Left ventricle myocardium inferior (tissue), 1 donor: ENCODE results near the gene GIMAP1. TPM values are rescaled to one million over a fixed set of nuclear protein-coding genes. Genes with fewer than 3 reads are reported as not detected.

ENCODE experiments used
- DNase-seq: peaks from one replicate; pipeline ENCODE4 v3.0.0-alpha.2; 2020
- H3K27ac ChIP-seq: fragments of 200-600 bp; replicated peaks from 2 replicates; pipeline ENCODE4 v1.8.0; 2021
- H3K27me3 ChIP-seq: fragments of 200-600 bp; 2 replicates; pipeline ENCODE4 v1.8.0; 2021; ENCODE audit warnings: low read depth
- H3K36me3 ChIP-seq: fragments of 200-600 bp; 2 replicates; pipeline ENCODE4 v1.8.0; 2021
- H3K4me1 ChIP-seq: fragments of 200-600 bp; 2 replicates; pipeline ENCODE4 v1.8.0; 2021
- H3K4me3 ChIP-seq: fragments of 200-600 bp; 2 replicates; pipeline ENCODE4 v1.8.0; 2021; ENCODE audit warnings: mild to moderate bottlenecking, moderate library complexity
- H3K9me3 ChIP-seq: fragments of 200-600 bp; replicated peaks from 2 replicates; pipeline ENCODE4 v1.8.0; 2021
- intact Hi-C: fragments of 100-400 bp; cut with micrococcal nuclease; formaldehyde crosslinking; loops from one replicate; pipeline ENCODE4 v1.11.0; 2022
- total RNA-seq: library from RNA; stranded (reverse); fragmentation: NEBNext Ultra II Directional; extraction: Animal tissue kit (Norgen Biotek cat#: 25700); gene quantifications from one replicate; pipeline ENCODE4 v1.2.1, GENCODE V29; 2021
- TF ChIP-seq, protein P1 (sequence below): fragments of 200-600 bp; IDR thresholded peaks from 2 replicates; pipeline ENCODE4 v1.8.0; 2021; ENCODE audit warnings: antibody characterized with exemption, mild to moderate bottlenecking, borderline replicate concordance
- donor health status: DM: no; HTN: yes; CAD: no; lungs with severe emphysema.

Gene GIMAP1
- total RNA-seq, 1 donor from 2014 or later = 5.9 TPM

DNA sequence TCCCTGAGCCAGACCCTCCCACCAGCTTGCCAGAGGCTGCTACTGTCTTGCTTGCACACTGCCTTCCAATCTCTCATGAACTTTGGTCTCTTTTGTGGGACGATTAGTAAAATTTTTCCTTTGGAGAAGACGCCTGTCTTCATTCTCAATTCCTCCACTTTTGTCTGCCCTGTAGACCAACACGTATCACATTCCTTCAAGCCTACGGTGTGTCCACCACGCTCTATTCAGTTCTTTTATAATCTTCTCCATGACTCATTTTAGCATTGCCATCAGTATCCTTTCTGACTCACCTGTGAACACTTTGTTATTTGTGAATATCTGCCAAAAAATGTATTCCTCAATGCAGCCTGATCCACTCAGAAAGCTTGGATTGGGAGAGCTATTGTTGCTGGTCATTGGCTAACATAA, 22.2 kb downstream of the GIMAP1 start:
- Histone ChIP-seq H3K36me3 (peaks cover 28% of the 10 kb centered on the region), H3K4me1 (peaks cover 54% of the 10 kb centered on the region), H3K4me3 (peak overlapping the region; percentile 70), H3K27me3 (no peaks in the 10 kb centered on the region), H3K27ac (peak overlapping the region; percentile 85), H3K9me3 (no peaks in the 10 kb centered on the region)
- DNase-seq = no peak
- TF ChIP-seq, protein P1, sequence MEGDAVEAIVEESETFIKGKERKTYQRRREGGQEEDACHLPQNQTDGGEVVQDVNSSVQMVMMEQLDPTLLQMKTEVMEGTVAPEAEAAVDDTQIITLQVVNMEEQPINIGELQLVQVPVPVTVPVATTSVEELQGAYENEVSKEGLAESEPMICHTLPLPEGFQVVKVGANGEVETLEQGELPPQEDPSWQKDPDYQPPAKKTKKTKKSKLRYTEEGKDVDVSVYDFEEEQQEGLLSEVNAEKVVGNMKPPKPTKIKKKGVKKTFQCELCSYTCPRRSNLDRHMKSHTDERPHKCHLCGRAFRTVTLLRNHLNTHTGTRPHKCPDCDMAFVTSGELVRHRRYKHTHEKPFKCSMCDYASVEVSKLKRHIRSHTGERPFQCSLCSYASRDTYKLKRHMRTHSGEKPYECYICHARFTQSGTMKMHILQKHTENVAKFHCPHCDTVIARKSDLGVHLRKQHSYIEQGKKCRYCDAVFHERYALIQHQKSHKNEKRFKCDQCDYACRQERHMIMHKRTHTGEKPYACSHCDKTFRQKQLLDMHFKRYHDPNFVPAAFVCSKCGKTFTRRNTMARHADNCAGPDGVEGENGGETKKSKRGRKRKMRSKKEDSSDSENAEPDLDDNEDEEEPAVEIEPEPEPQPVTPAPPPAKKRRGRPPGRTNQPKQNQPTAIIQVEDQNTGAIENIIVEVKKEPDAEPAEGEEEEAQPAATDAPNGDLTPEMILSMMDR = no peak
- intact Hi-C loops = no loop called here

DNA sequence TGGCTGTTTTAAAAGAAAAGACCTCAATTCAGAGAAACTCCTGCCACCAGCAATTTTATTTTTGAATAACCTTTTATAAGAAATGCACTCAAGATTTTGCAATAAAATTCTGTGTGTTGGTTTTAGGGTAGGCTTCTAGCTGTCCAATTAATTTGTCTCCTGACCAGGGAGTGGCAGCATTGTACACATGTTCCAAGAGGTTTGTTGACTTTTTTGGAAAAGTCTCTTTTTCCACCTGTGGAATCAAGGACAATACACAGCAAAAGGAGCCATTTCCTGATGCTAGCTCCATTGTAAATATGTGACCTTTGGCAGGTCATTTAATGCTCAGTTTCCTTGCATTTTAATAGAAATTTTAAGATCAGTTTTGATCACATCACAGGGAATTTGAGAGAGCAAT, 22.6 kb downstream of the GIMAP1 start:
- Histone ChIP-seq H3K4me1 (peaks cover 59% of the 10 kb centered on the region), H3K36me3 (peaks cover 28% of the 10 kb centered on the region), H3K27ac (peak overlapping the region; percentile 85), H3K9me3 (no peaks in the 10 kb centered on the region), H3K27me3 (no peaks in the 10 kb centered on the region), H3K4me3 (peak overlapping the region; percentile 70)
- DNase-seq = no peak
- intact Hi-C loops = no loop called here
- TF ChIP-seq, protein P1 = peak; percentile 52

DNA sequence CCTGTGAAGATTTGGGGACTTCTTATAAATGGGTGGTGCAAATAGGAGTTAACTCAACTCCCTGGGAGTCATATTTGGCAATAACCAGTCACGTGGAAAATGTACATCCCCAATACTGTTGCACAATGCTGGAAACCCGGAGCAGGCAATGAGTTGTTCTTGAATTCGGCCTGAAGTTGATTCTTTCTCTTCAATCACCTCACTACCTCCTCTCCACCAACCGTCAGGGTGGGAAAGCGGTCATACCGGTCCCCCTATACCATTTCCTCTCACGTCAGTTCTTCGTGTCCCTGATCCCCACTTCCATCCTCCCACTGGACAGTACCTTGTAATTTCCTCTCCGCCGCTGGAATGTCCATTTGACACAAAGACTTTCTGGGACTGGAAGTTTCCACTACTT, 23.6 kb downstream of the GIMAP1 start:
- H3K9me3 ChIP-seq = no peaks in the 10 kb centered on the region
- intact Hi-C loops = no loop called here
- peaks cover 69% of the 10 kb centered on the region for H3K4me1 ChIP-seq
- peaks cover 28% of the 10 kb centered on the region for H3K36me3 ChIP-seq
- H3K27me3 ChIP-seq = no peaks in the 10 kb centered on the region
- TF ChIP-seq, protein P1 = no peak
- H3K27ac ChIP-seq = peak overlapping the region; percentile 85
- H3K4me3 ChIP-seq = peak overlapping the region; percentile 70
- no peak for DNase-seq

DNA sequence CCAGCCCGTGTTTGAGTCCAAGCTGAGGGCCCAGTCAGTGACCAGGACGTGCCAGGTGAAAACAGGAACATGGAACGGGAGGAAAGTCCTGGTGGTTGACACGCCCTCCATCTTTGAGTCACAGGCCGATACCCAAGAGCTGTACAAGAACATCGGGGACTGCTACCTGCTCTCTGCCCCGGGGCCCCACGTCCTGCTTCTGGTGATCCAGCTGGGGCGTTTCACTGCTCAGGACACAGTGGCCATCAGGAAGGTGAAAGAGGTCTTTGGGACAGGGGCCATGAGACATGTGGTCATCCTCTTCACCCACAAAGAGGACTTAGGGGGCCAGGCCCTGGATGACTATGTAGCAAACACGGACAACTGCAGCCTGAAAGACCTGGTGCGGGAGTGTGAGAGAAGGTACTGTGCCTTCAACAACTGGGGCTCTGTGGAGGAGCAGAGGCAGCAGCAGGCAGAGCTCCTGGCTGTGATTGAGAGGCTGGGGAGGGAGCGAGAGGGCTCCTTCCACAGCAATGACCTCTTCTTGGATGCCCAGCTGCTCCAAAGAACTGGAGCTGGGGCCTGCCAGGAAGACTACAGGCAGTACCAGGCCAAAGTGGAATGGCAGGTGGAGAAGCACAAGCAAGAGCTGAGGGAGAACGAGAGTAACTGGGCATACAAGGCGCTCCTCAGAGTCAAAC, 26.0 kb downstream of the GIMAP1 start:
- TF ChIP-seq, protein P1 = no peak
- no peaks in the 10 kb centered on the region for H3K27me3 ChIP-seq
- peak overlapping the region; percentile 85 for H3K27ac ChIP-seq
- peaks cover 65% of the 10 kb centered on the region for H3K4me1 ChIP-seq
- no peak for DNase-seq
- H3K4me3 ChIP-seq = peak overlapping the region; percentile 70
- H3K9me3 ChIP-seq = no peaks in the 10 kb centered on the region
- intact Hi-C loops = no loop called here
- H3K36me3 ChIP-seq = peaks cover 28% of the 10 kb centered on the region

DNA sequence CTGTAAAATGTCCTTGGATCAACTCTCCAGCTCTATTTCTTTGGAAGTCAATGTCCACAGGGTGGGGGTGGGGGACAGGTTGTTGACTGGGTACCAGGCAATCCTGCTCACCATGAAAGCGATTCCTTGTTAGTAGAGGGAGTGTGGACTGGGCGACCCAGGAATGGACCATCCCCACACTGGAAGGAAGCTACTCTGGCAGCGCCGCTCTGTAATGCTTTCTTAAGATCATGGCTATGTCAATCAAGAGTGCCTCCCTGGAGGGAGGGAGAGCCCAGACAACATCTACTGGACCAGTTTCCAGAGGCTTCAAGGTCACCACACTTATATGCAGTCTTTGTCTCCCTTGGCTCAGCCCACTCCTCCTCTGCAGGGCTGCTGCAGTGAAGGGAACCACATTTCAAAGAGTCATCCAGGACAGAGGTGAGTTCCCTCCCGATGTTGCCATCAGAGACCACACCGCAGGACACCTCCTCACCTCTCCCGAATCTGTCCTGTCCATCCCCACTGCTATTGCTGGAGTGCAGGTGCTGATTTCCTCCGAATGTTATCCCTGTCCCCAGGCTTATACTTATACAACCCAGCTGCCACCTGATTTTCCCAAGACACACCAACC, 27.7 kb downstream of the GIMAP1 start:
- TF ChIP-seq, protein P1 = no peak
- peak overlapping the region; percentile 17 for H3K27ac ChIP-seq
- DNase-seq = no peak
- H3K4me3 ChIP-seq = peak overlapping the region; percentile 4
- no peaks in the 10 kb centered on the region for H3K9me3 ChIP-seq
- no peaks in the 10 kb centered on the region for H3K27me3 ChIP-seq
- H3K4me1 ChIP-seq = peaks cover 57% of the 10 kb centered on the region
- H3K36me3 ChIP-seq = peaks cover 28% of the 10 kb centered on the region
- intact Hi-C loops = no loop called here
